T1000 (cell line): ENCODE results near the gene CLDN9.

Experiments
- DNase-seq: peaks from one replicate; lab custom pipeline; 2025; ENCODE audit warnings: mixed read lengths; lab: John Stamatoyannopoulos, UW

Gene CLDN9, protein sequence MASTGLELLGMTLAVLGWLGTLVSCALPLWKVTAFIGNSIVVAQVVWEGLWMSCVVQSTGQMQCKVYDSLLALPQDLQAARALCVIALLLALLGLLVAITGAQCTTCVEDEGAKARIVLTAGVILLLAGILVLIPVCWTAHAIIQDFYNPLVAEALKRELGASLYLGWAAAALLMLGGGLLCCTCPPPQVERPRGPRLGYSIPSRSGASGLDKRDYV

DNA sequence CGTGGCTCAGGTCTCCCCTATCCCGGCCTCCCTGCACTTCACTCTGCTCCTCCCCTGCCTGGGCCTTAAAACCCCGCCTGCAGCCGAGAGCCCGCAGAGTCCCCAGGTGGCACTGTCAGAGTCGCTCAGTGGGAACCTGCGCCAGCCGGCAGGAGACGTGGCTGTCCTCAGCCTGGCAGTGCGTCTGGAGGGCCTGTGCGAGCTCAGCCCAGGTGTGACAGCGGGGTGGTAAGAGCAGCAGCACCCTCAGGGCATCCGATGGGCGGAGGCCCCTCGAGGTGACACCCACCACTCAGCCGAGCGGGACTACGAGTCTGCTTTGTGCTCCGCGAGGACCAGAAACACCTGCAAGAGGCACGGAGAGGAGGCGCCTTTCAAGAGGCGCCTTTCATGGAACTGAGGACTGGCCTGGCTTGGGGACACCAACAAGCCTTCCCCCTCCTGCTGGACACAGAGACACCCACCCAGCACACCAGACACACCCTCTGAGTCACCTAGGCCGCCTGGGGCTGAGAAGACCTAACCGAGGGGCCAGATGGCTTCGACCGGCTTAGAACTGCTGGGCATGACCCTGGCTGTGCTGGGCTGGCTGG lies at the start of gene CLDN9:
CLDN9 (plus strand) TSS at position 96 of the 593 bp plus-strand sequence; CDS start at position 536, 440 bp downstream.
- DNase-seq, result no peak

DNA sequence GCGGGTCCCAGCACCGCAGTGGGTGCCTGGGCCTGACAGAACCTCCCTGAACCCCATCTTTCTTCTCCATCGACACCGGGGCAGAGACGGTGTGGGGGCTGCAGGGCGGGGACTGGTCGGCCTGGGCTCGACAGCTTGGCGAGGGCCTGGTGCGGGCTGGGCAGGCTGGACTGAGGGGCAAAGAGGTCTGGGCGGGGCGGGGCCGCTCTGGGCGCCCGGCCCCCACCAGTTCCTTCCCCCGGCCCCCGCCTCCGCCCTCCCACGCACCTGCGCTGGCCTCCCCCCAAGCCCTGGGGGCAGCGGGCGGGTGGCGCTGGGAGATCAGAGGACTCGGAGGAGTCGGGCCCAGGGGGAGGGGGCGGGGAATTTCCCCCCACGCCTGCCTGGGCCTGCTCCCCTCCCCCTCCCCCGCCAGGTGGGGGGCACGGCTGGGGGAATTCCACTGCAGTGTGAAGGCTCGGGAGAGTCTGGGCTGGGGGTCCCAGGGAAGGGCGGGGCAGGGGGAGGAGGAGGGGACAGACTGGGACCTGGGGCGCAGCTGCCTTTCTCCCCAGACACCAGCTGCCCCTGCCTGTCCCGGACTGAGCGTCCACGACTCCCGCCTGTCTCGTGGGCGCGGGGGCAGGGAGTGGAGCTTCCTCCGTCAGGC lies 49.5 kb upstream of the CLDN9 start:
- DNase-seq, result no peak

DNA sequence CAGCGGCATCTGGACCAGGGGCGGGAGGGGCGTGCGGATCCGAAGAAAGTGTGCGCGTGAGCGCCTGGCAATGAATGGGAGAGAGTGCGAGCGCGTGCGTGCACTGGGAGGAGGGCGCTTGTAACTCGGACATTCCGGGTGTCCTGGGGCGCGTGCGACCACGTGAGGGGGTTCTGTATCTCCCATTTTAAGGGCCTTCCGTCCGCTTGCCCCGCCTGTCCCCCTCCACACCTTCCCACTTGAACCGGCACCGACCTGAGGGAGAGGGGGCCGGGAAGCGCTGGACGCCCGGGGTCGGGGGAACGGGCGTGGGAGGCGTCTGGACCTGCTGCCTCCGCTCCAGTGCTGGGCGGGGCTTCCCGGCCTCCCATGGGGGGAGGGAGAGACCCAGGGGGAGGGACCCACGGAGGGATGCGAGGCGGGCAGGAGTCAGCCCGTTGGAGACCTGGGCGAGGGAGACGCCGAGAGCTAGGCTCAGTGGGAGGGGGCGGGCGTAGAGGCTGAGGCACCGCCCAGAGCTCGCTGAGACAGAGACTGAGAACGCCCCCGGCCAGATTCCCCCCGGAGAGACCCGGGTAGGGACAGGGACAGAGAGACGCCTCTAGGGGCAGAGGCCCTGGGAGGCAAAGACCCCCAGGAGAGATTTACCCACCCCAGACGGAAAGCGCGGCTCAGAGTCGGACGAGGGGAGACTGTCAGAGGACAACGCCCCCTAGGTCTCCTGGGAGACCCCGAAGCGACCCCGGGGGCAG lies 48.8 kb upstream of the CLDN9 start, which contains the start of gene KREMEN2:
KREMEN2 (plus strand) TSS at position 553 of the 752 bp plus-strand sequence. CDS start 246 bp downstream, outside the sequence.
- peak; percentile 31 for DNase-seq

DNA sequence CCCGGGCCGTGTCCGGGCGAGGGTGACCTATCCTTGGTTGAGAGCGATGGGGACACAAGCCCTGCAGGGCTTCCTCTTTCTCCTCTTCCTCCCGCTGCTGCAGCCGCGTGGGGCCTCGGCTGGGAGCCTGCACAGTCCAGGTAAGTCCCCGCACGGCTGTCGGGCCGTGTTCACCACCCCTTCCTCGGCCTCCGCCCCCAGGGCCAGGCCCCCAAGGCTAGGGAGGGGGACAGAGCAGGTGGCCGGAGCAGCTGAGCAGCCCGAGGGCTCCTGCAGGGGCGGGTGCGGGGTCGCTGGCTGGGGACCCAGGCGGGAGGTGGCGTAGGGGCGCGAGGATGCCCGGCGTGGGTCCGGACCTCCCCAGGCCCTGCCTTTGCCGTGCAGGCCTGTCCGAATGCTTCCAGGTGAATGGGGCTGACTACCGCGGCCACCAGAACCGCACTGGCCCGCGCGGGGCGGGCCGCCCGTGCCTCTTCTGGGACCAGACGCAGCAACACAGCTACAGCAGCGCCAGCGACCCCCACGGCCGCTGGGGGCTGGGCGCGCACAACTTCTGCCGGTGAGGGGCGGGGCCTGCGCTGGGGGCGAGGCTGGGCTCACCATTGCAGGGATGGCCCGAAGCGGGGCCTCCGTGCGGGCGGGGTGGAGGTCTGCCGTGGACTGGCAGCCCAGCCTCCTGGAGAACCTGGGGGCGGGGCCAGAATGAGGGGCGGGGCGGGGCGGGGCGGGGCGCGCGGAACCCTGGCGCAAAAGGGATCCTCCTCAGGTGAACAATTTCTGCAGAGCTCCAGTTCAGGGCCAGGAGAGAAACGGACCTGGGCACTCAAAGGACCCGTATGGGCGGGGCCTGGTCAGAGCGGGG lies 48.0 kb upstream of the CLDN9 start:
- peak; percentile 60 for DNase-seq

DNA sequence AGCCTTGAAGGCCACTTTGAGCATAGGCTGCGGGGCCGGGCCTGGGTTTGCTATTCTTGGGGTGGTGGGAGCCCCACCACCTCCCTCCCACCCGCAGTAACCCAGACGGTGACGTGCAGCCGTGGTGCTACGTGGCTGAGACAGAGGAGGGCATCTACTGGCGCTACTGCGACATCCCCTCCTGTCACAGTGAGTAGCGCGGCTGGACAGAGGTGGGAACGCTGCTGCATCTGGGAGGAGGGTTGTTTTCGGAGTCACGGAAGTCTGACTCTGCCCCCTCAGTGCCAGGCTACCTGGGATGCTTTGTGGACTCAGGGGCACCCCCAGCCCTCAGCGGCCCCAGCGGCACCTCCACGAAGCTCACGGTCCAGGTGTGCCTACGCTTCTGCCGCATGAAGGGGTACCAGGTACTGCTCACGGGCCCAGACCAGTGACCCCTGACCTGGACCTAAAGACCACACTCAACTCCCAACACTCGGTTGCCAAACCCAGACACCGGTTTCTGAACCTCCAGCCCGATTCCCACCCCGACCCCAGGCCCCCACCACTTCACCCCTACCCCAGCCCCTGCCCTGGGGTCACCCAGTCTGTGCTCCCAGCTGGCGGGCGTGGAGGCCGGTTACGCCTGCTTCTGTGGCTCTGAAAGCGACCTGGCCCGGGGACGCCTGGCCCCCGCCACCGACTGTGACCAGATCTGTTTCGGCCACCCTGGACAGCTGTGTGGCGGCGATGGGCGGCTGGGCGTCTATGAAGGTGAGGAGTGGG lies 46.5 kb upstream of the CLDN9 start:
- no peak for DNase-seq

DNA sequence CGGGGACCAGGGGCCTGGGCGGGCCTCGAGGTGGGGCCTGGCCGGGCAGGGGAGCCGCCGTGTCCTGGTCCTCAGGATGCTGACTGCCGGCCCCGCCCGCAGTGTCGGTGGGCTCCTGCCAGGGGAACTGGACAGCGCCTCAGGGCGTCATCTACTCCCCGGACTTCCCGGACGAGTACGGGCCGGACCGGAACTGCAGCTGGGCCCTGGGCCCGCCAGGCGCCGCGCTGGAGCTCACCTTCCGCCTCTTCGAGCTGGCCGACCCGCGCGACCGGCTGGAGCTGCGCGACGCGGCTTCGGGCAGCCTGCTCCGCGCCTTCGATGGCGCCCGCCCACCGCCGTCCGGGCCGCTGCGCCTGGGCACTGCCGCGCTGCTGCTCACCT lies 45.9 kb upstream of the CLDN9 start:
- DNase-seq, result no peak

DNA sequence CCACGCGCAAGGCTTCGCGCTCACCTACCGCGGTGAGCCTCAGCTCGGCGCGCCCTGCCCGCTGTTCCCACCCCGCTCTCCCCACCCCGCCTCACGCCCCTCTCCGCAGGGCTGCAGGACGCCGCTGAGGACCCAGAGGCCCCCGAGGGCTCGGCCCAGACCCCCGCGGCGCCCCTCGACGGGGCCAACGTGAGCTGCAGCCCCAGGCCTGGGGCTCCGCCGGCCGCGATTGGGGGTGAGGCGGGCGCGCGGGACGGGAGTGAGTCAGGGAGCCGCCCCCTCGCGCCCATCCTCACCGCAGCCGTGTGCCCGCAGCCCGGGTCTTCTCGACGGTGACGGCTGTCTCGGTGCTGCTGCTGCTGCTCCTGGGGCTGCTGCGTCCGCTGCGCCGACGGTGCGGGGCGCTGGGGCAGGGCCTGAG lies 45.5 kb upstream of the CLDN9 start:
- DNase-seq, result no peak

DNA sequence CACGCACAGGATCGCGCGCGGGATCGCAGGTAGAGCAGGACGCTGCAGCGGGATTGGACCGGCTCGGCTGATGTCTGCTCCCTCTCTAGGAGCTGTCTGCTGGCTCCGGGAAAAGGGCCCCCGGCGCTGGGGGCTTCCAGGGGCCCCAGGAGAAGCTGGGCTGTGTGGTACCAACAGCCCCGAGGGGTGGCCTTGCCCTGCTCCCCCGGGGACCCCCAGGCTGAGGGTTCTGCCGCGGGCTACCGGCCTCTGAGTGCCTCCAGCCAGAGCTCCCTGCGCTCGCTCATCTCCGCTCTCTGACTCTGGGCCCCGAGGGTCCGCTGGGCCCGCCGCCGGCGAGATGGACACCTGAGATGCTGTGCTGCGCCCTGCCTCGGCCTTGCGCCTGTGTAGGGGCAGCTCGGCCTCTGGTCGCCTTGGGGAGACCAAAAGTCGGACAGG lies 45.0 kb upstream of the CLDN9 start:
- DNase-seq, result no peak

DNA sequence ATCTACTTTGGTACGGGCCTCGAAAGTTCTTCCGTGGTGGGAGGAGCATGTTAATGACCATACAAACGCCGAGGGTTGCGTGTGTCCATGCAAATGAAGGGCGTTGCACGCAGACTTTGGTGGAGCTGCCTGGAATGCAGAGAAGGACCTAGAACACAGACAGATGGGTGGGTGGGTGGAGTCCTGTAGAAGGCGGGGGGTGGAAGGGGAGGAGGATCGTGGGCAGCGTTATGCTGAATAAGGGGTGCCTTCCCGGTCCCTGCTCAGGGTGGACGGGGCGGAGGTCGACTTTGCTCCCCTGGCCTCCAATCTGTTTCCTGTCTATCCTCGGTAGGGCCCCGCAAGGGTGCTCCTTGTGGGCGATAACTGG lies 44.4 kb upstream of the CLDN9 start:
- DNase-seq, result no peak

DNA sequence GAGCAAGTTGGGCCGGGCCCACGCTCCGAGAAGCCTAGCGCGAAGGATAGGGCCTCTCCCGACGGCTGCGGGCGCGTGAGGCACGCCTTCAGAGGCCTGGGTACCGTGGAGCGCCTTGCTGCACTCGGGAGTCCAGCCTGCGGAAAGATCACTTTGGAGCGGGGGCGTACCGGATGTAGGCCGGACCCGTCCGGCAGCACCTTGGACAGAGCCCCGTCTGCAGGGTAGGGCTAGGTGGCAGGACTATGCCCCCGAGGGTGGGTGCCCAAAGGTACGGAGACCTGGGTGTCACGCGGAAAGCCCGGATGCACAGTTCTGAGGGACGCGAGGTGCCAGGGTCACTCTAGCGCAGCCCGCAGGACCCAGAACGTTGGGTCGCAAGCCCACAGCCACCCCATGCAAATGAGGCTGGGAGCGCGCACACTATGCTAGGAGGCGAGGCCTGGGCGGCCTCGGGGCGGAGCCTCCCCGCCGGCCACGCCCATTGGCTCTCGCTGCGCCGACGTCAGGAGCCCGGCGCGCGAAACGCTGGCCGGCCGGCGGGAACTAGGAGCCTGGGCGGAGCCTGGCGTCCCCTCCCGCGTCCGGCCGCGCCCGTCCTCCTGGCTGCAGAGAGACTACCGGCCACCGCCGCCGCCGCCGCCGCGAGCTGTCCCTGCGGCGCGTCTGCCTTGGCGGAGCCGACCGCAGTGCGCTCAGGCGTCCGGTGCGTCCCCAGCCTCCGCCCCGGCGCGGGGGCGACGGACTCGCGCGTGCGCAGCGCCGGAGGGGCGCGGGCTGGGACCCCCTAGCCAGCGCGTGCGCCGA lies 43.8 kb upstream of the CLDN9 start, which contains the start of gene PAQR4:
PAQR4 (plus strand) TSS at position 611 of the 807 bp plus-strand sequence. CDS start 327 bp downstream, outside the sequence.
- peak; percentile 84 for DNase-seq

DNA sequence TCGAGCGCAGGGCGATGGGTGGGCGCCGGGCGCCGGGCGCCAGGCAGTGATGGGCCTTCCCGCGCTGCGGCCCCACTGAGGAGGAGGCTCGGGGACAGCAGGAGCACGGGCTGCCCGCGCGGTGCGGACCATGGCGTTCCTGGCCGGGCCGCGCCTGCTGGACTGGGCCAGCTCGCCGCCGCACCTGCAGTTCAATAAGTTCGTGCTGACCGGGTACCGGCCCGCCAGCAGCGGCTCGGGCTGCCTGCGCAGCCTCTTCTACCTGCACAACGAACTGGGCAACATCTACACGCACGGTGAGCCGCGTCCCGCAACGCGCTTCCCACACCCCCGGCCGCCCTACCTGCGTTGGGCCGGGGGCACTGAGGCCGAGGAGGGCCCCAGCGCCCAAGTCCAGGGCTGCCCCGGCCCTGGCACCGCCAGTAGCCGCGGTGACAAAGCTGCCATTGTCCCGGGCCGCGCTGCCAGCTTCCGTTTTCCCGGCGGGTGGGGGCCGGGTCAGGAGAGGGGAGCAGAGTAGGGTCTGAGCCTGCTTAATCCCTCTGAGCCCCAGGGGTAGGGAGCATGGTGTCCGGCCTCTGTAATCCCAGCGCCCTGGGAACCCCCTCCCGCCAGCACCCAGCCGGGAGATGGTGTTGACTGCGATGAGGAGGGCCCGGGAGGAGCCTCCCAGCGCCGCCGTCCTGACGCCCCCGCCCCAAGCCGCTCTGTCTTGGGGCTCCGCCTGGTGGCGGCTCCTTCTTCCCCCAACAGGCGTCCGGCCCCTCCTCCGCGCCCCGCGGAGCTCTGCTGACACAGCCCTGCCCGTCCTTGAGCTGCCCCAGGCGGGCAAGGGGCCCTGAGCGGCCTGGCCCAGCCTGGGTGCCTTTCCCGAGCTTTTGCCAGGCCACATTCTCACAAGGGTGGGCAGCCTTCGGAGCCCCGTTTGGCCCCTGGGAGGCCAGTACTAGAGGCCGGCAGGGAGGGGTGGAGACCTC lies 42.9 kb upstream of the CLDN9 start:
- peak; percentile 78 for DNase-seq

DNA sequence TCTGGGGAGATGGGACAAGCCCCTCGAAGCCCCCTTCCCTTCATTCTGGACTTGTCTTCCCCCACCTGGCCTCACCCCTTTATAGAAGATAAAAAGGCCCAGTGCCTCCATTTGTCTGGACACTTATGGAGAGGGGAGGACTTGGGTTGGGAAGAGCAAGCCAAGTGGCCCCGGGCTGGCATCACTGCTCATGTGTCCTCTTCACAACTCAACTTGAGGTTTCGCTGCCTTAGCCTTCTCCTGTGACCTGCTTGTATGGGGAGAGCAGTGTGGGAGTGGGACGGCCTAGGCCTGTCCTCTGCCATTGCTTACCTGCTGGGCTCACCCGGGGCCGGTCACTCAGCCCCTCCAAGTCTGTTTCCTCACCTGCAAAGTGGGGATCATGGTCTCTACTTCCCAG lies 42.2 kb upstream of the CLDN9 start:
- no peak for DNase-seq

DNA sequence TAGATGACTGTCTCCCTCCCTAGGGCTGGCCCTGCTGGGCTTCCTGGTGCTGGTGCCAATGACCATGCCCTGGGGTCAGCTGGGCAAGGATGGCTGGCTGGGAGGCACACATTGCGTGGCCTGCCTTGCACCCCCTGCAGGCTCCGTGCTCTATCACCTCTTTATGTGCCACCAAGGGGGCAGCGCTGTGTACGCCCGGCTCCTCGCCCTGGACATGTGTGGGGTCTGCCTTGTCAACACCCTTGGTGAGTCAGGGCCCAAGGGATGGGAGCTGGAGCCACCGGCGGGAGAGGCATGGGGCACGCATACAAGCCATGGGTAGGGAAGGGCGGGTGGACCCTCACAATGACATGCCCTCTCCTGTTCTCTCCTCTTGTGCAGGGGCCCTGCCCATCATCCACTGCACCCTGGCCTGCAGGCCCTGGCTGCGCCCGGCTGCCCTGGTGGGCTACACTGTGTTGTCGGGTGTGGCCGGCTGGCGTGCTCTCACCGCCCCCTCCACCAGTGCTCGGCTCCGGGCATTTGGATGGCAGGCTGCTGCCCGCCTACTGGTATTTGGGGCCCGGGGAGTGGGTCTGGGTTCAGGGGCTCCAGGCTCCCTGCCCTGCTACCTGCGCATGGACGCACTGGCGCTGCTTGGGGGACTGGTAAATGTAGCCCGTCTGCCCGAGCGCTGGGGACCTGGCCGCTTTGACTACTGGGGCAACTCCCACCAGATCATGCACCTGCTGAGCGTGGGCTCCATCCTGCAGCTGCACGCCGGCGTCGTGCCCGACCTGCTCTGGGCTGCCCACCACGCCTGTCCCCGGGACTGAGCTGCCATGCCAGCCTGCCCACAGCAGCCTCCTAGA lies 41.4 kb upstream of the CLDN9 start:
- no peak for DNase-seq

DNA sequence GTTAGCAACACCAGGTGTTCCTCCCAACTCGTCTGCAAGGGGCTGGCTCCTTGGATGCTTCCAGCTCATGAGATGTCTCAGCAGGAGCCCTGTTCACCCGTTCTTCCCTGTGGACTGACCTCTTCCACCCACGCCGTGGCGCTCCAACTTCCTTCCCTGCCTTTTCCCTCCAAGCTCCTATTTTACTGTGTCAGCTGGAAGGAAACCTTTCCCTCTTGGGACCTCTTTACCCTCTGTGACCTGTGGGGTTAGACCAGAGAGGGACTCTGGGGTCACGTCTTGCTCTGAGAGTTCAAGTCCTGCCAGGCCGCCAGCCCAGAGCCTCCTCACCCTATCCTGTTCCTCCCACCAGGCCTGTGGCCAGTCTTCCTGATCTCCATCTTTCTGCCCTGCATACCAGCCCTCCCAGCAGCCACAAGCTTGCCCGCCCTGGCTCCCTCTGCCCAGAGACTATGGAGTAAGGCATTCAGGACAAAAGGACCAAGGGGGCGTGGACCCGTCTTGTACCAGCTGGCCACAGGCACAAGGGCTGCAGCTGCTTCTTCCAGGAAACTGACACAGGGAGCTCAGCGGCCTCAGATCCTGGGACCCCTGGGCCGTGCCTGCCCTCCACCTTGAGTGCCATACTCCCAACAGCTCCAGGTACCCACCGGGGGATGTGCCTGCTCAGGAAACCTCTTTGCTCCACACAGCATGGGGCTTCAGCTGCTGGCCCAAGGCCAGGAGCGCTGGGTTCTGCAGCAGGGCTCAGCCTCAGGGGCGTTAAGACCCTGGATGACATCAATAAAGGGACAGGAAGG lies 40.5 kb upstream of the CLDN9 start:
- no peak for DNase-seq

DNA sequence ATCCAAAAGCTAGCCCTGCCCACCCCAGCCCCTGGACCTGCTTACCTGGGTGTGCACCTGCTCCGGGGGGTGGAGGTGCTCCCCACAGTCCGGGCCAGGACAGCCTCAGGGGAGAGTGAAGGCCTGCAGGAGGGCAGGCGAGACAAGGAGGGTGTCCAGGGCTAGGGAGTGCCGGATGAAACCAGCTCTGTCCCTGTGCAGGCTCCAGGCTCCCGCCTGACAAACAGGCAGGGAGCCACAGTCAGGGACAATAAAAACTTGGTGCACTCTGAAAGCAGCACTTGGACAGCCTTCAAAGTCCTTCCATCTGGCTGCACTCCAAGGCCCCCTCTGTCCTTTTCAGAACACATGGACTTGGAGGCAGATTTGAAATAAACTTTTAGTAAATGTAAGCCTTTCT lies 39.6 kb upstream of the CLDN9 start:
- no peak for DNase-seq

DNA sequence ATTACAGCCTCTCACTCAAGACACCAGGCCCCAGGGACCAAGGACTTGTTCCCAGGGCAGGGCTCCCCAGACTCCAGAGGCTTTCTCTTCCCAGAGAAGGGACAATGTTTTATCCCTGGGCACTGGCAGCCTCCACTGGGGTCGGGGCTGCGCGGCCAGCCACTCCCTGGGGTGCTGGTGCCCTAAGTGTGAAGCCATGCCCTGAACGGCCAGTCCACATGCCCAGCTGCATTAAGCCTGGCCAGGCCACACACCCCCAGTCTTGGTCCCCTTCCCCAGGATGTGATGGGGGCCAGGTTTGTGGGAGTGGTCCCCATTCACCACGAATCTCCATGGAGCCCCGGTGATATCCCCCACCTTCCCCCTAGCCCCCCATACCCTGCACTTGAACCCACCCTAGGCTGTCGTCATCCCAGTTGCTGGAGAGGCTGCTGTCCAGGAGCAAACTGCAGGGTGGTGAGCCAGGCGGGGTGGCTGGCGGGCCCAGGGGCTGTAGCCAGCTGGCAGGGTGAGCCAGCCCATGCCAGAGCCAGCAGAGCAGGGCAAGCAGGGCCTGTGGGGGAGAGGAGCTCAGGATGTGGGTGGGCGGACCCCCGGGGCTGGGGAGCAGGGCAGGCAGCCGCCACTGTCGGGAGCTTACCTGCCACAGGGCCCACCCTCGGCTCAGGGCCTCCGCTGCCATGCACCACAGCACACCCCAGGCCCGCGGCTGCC lies 39.0 kb upstream of the CLDN9 start:
- DNase-seq, result no peak
